ENCODE measurements around the gene TIMELESS. TPM values are rescaled to one million over a fixed set of nuclear protein-coding genes. Genes with fewer than 3 reads are reported as not detected.

The TIMELESS gene
- total and polyA plus RNA-seq, 9 of the 15 experiments (the other 6 are each of a cell fraction or from before 2014, with no cell fraction given), result 11.9 to 59.2 (median 35.8) TPM

DNA sequence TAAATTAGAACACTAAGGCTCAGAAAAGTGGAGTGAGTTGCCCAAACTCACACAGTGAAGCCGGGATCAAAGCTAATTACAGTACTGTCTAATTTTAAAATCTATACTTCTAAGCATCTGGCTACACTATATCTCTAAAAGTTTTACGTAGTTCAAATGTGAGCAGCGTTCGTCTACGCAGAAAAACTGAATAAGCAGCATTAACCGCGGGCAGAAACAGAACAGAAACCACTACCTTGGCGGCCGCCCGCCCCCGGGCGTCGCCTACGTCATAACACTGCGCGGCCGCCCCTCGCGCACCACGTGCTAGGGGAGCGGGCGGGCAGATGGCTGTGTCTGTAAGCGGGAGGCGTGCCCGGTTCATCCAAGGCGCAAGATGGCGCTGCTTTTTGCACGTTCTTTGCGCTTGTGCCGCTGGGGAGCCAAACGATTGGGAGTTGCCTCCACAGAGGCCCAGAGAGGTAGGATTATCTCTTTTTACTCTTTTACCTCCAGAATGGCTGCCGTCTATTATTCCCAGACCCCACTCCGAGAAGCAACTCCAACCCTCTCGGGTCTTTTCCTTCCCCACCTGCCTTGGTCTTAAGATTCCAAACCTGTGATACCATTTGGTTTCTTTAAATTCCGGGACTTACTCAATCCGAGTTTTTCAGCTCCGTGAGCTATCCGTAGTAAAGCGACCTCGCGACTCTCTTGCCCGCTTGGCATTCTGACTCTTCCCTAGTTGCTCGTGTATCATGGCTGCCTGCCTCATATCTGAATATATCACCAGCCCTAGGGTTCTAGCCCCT lies 19.2 kb upstream of the TIMELESS start, which contains the start of gene SPRYD4 (continued):
- TF ChIP-seq RCOR1 (IDR thresholded peaks at IDR 0.05; ENCODE audit: borderline replicate concordance in 1 of 2, low read depth in 2 of 2, low read length in 2 of 2) (0 out of 4 replicates have a peak, but pooled peaks of 1 of the 2 experiments have one; percentile 42), TEAD2 (tag; IDR thresholded peaks at IDR 0.05) (no peak), SIX5 (IDR thresholded peaks at IDR 0.05; ENCODE audit: borderline replicate concordance in 1 of 2, insufficient read depth in 1 of 2, low read depth in 1 of 2, low read length in 2 of 2) (peak in 1 of 2 experiments; percentile 9; a peak in 1 of 4 replicates), ZNF699 (CRISPR knock-in tag; IDR thresholded peaks at IDR 0.05; ENCODE audit: insufficient replicate concordance) (no peak), ZNF444 (CRISPR knock-in tag; IDR thresholded peaks at IDR 0.05) (no peak), KAT2B (IDR thresholded peaks at IDR 0.05; ENCODE audit: low read depth, low read length) (peak; percentile 73), ZFX (CRISPR knock-in tag; IDR thresholded peaks at IDR 0.05) (peak; percentile 76), ARID2 (IDR thresholded peaks at IDR 0.05) (no peak), POLR2G (IDR thresholded peaks at IDR 0.05; ENCODE audit: low read depth, low read length) (peak; percentile 94), HSF4 (CRISPR knock-in tag; IDR thresholded peaks at IDR 0.05; ENCODE audit: borderline replicate concordance) (no peak), ETS2 (tag; IDR thresholded peaks at IDR 0.05; ENCODE audit: borderline replicate concordance, poor library complexity, severe bottlenecking) (no peak), HDAC8 (tag; IDR thresholded peaks at IDR 0.05) (no peak), TARDBP (IDR thresholded peaks at IDR 0.05) (0 out of 2 replicates have a peak, but pooled peaks have one; percentile 53)
- TF ChIP-seq, protein P1, sequence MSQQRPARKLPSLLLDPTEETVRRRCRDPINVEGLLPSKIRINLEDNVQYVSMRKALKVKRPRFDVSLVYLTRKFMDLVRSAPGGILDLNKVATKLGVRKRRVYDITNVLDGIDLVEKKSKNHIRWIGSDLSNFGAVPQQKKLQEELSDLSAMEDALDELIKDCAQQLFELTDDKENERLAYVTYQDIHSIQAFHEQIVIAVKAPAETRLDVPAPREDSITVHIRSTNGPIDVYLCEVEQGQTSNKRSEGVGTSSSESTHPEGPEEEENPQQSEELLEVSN (IDR thresholded peaks at IDR 0.05; ENCODE audit: borderline replicate concordance in 1 of 2, extremely low read depth in 1 of 2, insufficient read depth in 1 of 2, insufficient read length in 1 of 2, low read depth in 1 of 2, low read length in 1 of 2, poor library complexity in 1 of 2, severe bottlenecking in 1 of 2), result peak; percentile 96 to 99
- TF ChIP-seq, protein P2, sequence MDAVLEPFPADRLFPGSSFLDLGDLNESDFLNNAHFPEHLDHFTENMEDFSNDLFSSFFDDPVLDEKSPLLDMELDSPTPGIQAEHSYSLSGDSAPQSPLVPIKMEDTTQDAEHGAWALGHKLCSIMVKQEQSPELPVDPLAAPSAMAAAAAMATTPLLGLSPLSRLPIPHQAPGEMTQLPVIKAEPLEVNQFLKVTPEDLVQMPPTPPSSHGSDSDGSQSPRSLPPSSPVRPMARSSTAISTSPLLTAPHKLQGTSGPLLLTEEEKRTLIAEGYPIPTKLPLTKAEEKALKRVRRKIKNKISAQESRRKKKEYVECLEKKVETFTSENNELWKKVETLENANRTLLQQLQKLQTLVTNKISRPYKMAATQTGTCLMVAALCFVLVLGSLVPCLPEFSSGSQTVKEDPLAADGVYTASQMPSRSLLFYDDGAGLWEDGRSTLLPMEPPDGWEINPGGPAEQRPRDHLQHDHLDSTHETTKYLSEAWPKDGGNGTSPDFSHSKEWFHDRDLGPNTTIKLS (IDR thresholded peaks at IDR 0.05; ENCODE audit: borderline replicate concordance, low read depth), result peak; percentile 77
- TF ChIP-seq, protein P3, sequence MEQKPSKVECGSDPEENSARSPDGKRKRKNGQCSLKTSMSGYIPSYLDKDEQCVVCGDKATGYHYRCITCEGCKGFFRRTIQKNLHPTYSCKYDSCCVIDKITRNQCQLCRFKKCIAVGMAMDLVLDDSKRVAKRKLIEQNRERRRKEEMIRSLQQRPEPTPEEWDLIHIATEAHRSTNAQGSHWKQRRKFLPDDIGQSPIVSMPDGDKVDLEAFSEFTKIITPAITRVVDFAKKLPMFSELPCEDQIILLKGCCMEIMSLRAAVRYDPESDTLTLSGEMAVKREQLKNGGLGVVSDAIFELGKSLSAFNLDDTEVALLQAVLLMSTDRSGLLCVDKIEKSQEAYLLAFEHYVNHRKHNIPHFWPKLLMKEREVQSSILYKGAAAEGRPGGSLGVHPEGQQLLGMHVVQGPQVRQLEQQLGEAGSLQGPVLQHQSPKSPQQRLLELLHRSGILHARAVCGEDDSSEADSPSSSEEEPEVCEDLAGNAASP (IDR thresholded peaks at IDR 0.05), result no peak
- TF ChIP-seq, protein P4, sequence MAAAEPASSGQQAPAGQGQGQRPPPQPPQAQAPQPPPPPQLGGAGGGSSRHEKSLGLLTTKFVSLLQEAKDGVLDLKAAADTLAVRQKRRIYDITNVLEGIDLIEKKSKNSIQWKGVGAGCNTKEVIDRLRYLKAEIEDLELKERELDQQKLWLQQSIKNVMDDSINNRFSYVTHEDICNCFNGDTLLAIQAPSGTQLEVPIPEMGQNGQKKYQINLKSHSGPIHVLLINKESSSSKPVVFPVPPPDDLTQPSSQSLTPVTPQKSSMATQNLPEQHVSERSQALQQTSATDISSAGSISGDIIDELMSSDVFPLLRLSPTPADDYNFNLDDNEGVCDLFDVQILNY (CRISPR knock-in tag; IDR thresholded peaks at IDR 0.05), result 0 out of 2 replicates have a peak, but pooled peaks have one; percentile 53
- TF ChIP-seq, protein P5, sequence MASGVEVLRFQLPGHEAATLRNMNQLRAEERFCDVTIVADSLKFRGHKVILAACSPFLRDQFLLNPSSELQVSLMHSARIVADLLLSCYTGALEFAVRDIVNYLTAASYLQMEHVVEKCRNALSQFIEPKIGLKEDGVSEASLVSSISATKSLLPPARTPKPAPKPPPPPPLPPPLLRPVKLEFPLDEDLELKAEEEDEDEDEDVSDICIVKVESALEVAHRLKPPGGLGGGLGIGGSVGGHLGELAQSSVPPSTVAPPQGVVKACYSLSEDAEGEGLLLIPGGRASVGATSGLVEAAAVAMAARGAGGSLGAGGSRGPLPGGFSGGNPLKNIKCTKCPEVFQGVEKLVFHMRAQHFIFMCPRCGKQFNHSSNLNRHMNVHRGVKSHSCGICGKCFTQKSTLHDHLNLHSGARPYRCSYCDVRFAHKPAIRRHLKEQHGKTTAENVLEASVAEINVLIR (CRISPR knock-in tag; IDR thresholded peaks at IDR 0.05), result peak; percentile 97
